NCI-H2107 treated with DMSO at 0.1 percent for 48 hours (cell line): ENCODE measurements around the gene SMTNL1.

Experiments used
- DNase-seq: peaks from one replicate; lab custom pipeline; 2025; ENCODE audit not compliant: unreplicated experiment; lab: John Stamatoyannopoulos, UW

SMTNL1 gene

DNA sequence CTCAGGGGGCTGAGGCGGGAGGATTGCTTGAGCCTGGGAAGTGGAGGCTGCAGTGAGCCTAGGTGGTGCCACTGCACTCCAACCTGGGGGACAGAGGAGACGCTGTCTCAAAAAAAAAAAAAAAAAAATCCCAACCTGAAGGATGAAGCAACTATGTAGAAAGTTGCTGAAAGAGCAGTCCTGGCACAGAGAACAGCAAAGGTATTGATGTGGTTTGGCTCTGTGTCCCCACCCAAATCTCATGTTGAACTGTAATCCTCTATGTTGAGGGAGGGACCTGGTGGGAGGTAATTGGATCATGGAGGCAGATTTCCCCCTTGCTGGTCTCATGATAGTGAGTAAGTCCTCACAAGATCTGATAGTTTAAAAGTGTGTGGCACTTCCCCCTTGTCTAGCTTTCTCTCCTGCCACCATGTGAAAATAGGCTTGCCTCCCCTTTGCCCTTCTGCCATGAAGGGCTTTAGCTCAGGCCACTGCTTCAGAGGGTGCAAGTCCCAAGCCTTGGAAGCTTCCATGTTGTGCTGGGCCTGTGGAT, 49.4 kb downstream of the SMTNL1 start:
- no peak for DNase-seq

DNA sequence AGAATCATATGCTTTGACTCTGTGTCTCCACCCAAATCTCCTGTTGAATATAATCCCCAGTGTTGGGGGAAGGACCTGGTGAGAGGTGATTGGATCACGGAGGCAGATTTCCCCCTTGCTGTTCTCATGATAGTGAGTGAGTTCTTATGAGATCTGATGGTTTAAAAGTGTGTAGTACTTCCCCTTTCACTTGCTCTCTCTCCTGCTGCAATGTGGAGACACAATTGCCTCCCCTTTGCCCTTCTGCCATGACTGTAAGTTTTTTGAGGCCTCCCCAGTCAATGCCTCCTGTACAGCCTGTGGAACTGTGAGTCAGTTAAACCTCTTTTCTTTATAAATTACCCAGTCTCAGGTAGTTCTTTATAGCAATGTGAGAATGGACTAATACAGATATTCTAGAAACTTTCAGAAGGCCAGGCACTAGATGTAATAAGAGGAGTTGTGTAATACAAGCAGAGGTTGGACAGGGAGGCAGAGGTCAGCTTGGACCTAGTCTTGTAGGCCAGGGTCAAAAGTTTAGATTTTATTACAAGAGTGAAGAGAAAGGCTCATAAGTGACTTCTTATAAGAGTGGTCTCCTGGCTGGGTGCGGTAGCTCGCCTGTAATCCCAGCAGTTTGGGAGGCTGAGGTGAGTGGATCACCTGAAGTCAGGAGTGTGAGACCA, 50.8 kb downstream of the SMTNL1 start:
- DNase-seq, result no peak

GRCh38 chr11:57596266-57596885, 59.0 kb downstream of the SMTNL1 start:
- DNase-seq, result no peak

DNA sequence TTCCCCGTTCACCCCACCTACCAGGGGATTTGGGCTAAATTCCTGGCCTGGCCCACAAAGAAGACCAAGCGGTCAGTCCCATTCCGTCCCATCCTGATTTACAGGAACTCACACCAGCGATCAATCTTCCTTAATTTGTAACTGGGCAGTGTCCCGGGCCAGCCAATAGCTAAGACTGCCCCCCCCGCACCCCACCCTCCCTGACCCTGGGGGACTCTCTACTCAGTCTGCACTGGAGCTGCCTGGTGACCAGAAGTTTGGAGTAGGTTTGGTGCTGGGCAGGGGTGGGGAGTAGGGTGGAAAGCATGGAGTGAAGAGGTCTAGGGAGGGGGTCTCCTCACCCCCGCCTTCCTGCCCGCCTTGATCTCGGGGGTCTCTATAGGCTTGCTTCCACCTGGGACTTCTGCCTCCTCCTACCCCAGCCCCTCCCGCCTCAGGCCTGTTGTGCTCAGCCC, 60.1 kb downstream of the SMTNL1 start, which contains the start of gene SERPING1:
Gene SERPING1, plus strand, starts transcription at position 225 of the 455 bp plus-strand sequence. CDS start 586 bp downstream, outside the sequence.
- DNase-seq, result no peak

DNA sequence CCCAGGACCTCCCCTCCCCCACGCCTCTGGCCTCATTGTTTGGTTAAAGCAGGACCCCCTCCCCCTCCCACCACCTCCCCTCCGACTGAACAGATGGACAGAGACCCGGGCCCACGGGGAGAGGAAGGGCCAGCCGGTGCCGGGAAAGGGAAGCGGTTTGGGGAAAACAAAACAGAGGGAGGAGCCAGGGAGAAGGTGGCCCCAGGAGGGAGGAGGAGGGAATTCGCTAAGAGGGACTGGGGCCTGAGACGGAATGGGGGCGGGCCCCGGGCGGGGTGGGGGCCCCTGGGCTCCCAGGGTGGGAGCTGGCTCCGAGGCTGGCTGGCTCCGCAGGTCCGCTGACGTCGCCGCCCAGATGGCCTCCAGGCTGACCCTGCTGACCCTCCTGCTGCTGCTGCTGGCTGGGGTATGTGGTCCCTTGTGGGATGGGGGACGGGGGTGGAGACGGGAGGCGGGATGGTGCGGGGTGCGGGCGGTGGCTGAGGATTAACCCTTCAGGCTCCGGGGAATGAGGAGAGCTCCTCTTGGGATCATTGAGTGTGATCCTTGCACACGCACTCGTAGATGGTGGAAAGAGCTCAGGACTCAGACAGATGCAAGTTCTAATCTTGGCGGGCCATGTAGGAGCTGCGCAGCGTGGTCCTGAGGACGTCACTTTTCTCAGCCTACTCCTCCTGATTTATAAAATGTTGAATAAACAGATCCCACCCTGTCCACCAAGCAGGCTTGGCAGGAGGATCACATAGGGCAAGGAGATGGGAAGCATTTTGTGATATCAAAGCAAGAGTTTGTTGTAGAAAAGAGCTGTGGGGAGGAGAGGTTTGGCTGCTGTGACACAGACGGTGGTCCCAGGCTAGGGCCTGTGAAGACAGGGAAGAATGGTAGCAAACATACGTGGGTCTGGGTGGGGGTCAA, 60.8 kb downstream of the SMTNL1 start:
- DNase-seq, result no peak

- DNase-seq, result no peak
Measured at GRCh38 chr11:57598831-57599155, 61.4 kb downstream of the SMTNL1 start.

DNA sequence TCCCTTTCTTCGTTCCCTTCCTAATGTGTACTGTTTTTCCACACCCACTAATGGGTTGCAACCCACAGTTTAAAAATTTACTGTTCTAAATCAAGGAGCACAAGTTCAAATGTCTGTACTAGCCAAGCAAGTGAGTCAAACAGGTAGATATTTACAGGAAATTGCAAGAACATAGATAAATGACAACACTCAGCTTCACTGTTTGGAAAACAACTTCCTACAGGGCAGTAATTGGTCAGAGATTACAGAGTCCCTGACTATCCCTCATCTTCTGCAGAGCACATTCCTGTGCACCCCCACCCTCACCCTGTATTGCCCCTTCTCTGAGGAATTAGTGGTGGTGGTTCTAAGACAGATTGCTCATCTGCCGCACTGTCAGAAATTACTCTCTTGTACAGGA, 62.0 kb downstream of the SMTNL1 start:
- no peak for DNase-seq
